Mesenchymal stem cell (in vitro differentiated cells and primary cell): Measurements from ENCODE around the gene MAP4K2. TPM values are rescaled to one million over a fixed set of nuclear protein-coding genes. Genes with fewer than 3 reads are reported as not detected.

ENCODE experiments used
- DNase-seq: peaks from one replicate; pipeline ENCODE4 v3.0.0-alpha.2; 2013
- H2AFZ ChIP-seq: one replicate; pipeline ENCODE4 v1.6.1; 2013; ENCODE audit warnings: low read depth, mild to moderate bottlenecking, control low read depth, inconsistent platforms, low read length, moderate library complexity
- H2AK5ac ChIP-seq: 2 replicates; pipeline ENCODE4 v1.6.1; 2013; ENCODE audit warnings: low read length, moderate library complexity, mild to moderate bottlenecking, inconsistent platforms; ENCODE audit not compliant: severe bottlenecking
- H2BK120ac ChIP-seq: one replicate; pipeline ENCODE4 v1.6.1; 2013; ENCODE audit warnings: low read depth, mild to moderate bottlenecking, inconsistent platforms, low read length, moderate library complexity
- H2BK12ac ChIP-seq, 2 experiments: one replicate each; pipeline ENCODE4 v1.6.1; 2013; ENCODE audit warnings: inconsistent platforms in 2 of 2, low read length in 2 of 2, mild to moderate bottlenecking in 2 of 2, moderate library complexity in 2 of 2, control low read depth in 1 of 2
- H2BK15ac ChIP-seq: one replicate; pipeline ENCODE4 v1.6.1; 2013; ENCODE audit warnings: mild to moderate bottlenecking, low read depth, inconsistent platforms; ENCODE audit not compliant: poor library complexity, severe bottlenecking
- H2BK5ac ChIP-seq: 2 replicates; pipeline ENCODE4 v1.6.1; 2013; ENCODE audit warnings: low read depth, mild to moderate bottlenecking, low read length, control low read depth, inconsistent platforms; ENCODE audit not compliant: poor library complexity, severe bottlenecking
- H3K14ac ChIP-seq, 2 experiments: one replicate each; pipeline ENCODE4 v1.6.1; 2013; ENCODE audit warnings: inconsistent platforms in 2 of 2, low read length in 2 of 2, control low read depth in 1 of 2, mild to moderate bottlenecking in 1 of 2, moderate library complexity in 1 of 2
- H3K18ac ChIP-seq, 2 experiments: one replicate each; pipeline ENCODE4 v1.6.1; 2013; ENCODE audit warnings: inconsistent platforms in 2 of 2, low read length in 2 of 2, control low read depth in 1 of 2, low read depth in 1 of 2, mild to moderate bottlenecking in 1 of 2
- H3K23ac ChIP-seq, 2 experiments: one replicate each; pipeline ENCODE4 v1.6.1; 2013; ENCODE audit warnings: inconsistent platforms in 2 of 2, low read length in 2 of 2, mild to moderate bottlenecking in 2 of 2, moderate library complexity in 2 of 2, control low read depth in 1 of 2
- H3K27ac ChIP-seq: 2 replicates; pipeline ENCODE4 v1.5.1; 2013; ENCODE audit warnings: mild to moderate bottlenecking, moderate library complexity, low read length, control low read depth, inconsistent platforms; ENCODE audit not compliant: poor library complexity, severe bottlenecking
- H3K27me3 ChIP-seq, 2 experiments: 2 replicates each; pipeline versions ENCODE4 v1.6.1 to v1.7.0; 2013; ENCODE audit warnings: low read length in 2 of 2, mild to moderate bottlenecking in 2 of 2, moderate library complexity in 2 of 2, control low read depth in 1 of 2, inconsistent platforms in 1 of 2; ENCODE audit not compliant: control insufficient read depth in 1 of 2, insufficient read depth in 1 of 2
- H3K36me3 ChIP-seq, 2 experiments: 2 replicates each; pipeline versions ENCODE4 v1.6.1 to v1.7.0; 2013; ENCODE audit warnings: low read length in 2 of 2, control low read depth in 1 of 2, inconsistent platforms in 1 of 2, low read depth in 1 of 2, mild to moderate bottlenecking in 1 of 2; ENCODE audit not compliant: insufficient read depth in 2 of 2, control insufficient read depth in 1 of 2
- H3K4ac ChIP-seq, 2 experiments: one replicate each; pipeline ENCODE4 v1.6.1; 2013; ENCODE audit warnings: inconsistent platforms in 2 of 2, low read length in 2 of 2, mild to moderate bottlenecking in 2 of 2, moderate library complexity in 2 of 2, control low read depth in 1 of 2, low read depth in 1 of 2
- H3K4me1 ChIP-seq: 2 replicates; pipeline ENCODE4 v1.6.1; 2013; ENCODE audit warnings: low read depth, low read length, control low read depth; ENCODE audit not compliant: control insufficient read depth, insufficient read depth
- H3K4me2 ChIP-seq: 2 replicates; pipeline ENCODE4 v1.6.1; 2013; ENCODE audit warnings: low read length, mild to moderate bottlenecking, inconsistent platforms; ENCODE audit not compliant: poor library complexity, severe bottlenecking
- H3K4me3 ChIP-seq, 2 experiments: 2 replicates each; pipeline versions ENCODE4 v1.5.1 to v1.7.0; 2013; ENCODE audit warnings: low read length in 2 of 2, mild to moderate bottlenecking in 2 of 2, control low read depth in 1 of 2, low read depth in 1 of 2; ENCODE audit not compliant: insufficient read depth in 1 of 2
- H3K79me1 ChIP-seq: replicated peaks from 2 replicates; pipeline ENCODE4 v1.6.1; 2013; ENCODE audit warnings: mild to moderate bottlenecking, control low read depth, low read length, inconsistent platforms; ENCODE audit not compliant: poor library complexity, severe bottlenecking
- H3K9ac ChIP-seq: 2 replicates; pipeline ENCODE4 v1.7.0; 2013; ENCODE audit warnings: mild to moderate bottlenecking, low read length, moderate library complexity
- H3K9me3 ChIP-seq: 2 replicates; pipeline ENCODE4 v1.7.0; 2013; ENCODE audit warnings: mild to moderate bottlenecking, low read length; ENCODE audit not compliant: control insufficient read depth
- H4K8ac ChIP-seq: one replicate; pipeline ENCODE4 v1.6.1; 2013; ENCODE audit warnings: inconsistent platforms, mild to moderate bottlenecking, low read length, moderate library complexity
- H4K91ac ChIP-seq: one replicate; pipeline ENCODE4 v1.6.1; 2013; ENCODE audit warnings: mild to moderate bottlenecking, low read length, inconsistent platforms
- WGBS: methylation state at CpG from one replicate; pipeline ENCODE4 v1.1.7; 2013; ENCODE audit warnings: mixed read lengths; 5-methylcytosine and 5-hydroxymethylcytosine counted together
- polyA plus RNA-seq, 2 experiments: library from polyadenylated mRNA; stranded (reverse); fragments of 200-250 nt; gene quantifications; one replicate each; pipeline ENCODE4 v1.2.3, GENCODE V29; 2013

The MAP4K2 gene
- 12.3 TPM for polyA plus RNA-seq (2013, experiment 1 of 2)
- 13.7 TPM for polyA plus RNA-seq (2013, experiment 2 of 2)

DNA sequence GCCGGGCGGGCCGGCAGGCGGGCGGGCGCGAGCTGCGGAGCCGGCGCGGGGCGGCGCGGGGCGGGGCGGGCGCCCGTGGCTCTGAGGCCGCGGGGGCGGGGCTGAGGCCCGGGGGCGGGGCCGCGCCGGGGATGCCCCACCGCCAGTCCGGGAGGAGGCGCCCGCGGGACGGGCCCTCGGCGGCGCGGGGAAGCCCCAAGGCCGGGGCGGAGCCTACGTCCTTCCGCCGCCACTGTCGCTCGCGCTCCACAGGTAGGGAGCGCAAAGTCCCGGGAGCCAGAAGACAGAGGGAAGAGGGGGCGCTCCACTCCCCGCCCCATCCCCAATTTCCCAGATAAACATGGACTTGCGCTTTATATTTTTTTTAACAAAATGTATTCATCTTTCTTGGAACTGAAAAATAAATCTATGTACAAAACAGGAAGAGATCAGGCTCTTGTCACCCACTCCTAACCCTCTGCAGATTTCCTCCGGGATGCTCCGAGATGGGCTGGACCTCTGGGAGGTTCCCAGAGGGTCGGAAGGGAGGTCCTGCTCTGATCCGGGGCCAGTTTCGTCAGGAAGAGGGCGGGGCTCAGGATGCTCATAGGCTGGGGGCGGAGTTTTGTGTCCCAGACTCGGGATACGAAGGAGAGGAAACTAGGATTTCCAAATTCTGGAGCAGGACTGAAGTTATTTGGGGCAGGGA lies at the start of gene MAP4K2:
MAP4K2 (minus strand) TSS at position 57 of the 688 bp plus-strand sequence. CDS start 65 bp downstream, outside the sequence.
- Histone ChIP-seq H3K4me3 (peak within 1 kb of the TSS; percentile 80 to 85), H3K9ac (peak within 1 kb of the TSS; percentile 85), H3K14ac (peak within 1 kb of the TSS in 1 of 2 experiments; percentile 37), H2BK12ac (peak within 1 kb of the TSS in 1 of 2 experiments; percentile 33), H2AK5ac (peak within 1 kb of the TSS; percentile 22), H4K8ac (peak within 1 kb of the TSS; percentile 88), H3K27me3 (no peaks in the 10 kb centered on the region), H3K36me3 (peaks cover 47 to 71% of the 10 kb centered on the region in 2 experiments), H3K79me1 (peaks cover 26% of the 10 kb centered on the region), H2BK5ac (no peak within 1 kb of the TSS), H3K4me1 (peaks cover 27% of the 10 kb centered on the region), H3K9me3 (no peaks in the 10 kb centered on the region), H3K4me2 (peak within 1 kb of the TSS; percentile 88), H2BK15ac (peak within 1 kb of the TSS; percentile 30), H3K4ac (peak within 1 kb of the TSS; percentile 66 to 74), H2AFZ (peak within 1 kb of the TSS; percentile 21), H3K18ac (peak within 1 kb of the TSS; percentile 71 to 88), H4K91ac (peak within 1 kb of the TSS; percentile 44), H3K27ac (peak within 1 kb of the TSS; percentile 36), H2BK120ac (peak within 1 kb of the TSS; percentile 9), H3K23ac (no peak within 1 kb of the TSS)
- peak; percentile 93 for DNase-seq
- WGBS, result under 1% methylated on average over 11 of the region's 58 CpGs

DNA sequence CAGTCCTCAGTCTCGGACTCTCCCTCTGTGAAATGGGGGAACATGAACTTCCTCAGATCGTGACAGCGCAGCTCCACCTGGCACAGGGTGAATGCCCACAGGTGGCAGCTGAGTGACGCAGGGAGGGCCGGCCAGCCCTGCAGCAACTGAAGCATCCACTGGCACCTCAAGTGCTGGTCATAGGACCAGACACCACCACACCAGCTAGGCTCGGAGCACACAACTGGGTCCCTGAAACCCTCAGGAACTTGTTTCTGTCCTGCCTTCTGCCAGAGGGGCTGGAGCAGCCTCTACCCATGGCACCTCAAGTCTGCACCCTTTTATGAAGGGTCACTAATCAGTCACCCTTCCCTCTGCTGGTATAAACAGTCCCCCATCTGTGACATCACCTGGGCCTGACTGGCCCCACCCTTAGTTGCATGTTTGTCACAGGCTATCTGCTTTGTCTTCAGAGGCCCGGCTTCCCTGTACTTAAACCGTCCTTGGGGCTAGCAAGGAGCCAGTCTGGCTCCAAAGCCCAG lies 48.9 kb upstream of the MAP4K2 start:
- H3K4me3 ChIP-seq, result no peak overlapping the region
- H3K23ac ChIP-seq, result no peak overlapping the region
- H2AFZ ChIP-seq, result no peak overlapping the region
- no peaks in the 10 kb centered on the region for H3K27me3 ChIP-seq
- peak overlapping the region in 1 of 2 experiments; percentile 51 for H3K4ac ChIP-seq
- peaks cover 75% of the 10 kb centered on the region for H3K4me1 ChIP-seq
- H3K9me3 ChIP-seq, result no peaks in the 10 kb centered on the region
- 81% methylated on average over 8 of the region's 8 CpGs for WGBS
- DNase-seq, result no peak
- peak overlapping the region; percentile 79 for H4K91ac ChIP-seq
- no peak overlapping the region for H3K14ac ChIP-seq
- peak overlapping the region; percentile 47 for H4K8ac ChIP-seq
- H3K9ac ChIP-seq, result no peak overlapping the region
- H2BK5ac ChIP-seq, result no peak overlapping the region
- peak overlapping the region; percentile 13 for H2AK5ac ChIP-seq
- H3K79me1 ChIP-seq, result peaks cover 22% of the 10 kb centered on the region
- H3K27ac ChIP-seq, result no peak overlapping the region
- H3K36me3 ChIP-seq, result peaks cover 21 to 52% of the 10 kb centered on the region in 2 experiments
- no peak overlapping the region for H3K18ac ChIP-seq
- no peak overlapping the region for H3K4me2 ChIP-seq
- no peak overlapping the region for H2BK120ac ChIP-seq
- no peak overlapping the region for H2BK15ac ChIP-seq
- H2BK12ac ChIP-seq, result no peak overlapping the region

DNA sequence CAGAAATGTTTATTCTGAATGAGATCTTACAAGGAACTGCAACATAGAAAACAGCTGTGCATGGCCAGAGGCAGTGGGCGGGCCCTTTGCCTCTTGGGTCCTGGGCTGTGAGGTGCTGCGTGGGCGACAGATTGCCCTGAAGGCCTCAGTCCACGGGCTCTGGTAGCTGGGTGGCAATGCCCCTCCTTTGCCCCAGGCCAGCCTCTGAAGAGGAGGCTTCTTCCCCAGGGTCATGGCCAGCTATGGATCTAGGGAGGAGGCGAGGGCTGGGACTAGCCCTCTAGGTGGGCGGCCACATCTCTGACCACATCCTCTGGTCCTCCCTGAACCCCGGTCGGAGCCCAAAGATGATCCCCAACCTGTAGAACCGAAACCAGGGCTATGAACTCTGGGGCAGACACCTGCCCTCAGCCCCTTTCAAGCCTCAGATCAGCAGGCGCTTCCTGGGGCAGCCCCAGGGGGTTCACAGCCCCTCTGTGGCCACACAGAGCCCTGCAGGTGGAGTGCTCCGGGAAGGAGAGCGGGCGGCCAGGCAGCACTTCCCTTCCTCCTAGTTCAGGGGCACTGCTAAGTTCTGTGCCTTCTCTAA lies 48.1 kb upstream of the MAP4K2 start:
- H3K23ac ChIP-seq, result no peak overlapping the region
- no peak overlapping the region for H2AK5ac ChIP-seq
- H2AFZ ChIP-seq, result no peak overlapping the region
- no peak overlapping the region for H3K27ac ChIP-seq
- peaks cover 19% of the 10 kb centered on the region for H3K79me1 ChIP-seq
- H2BK120ac ChIP-seq, result no peak overlapping the region
- H3K9me3 ChIP-seq, result no peaks in the 10 kb centered on the region
- no peak overlapping the region for H4K8ac ChIP-seq
- peaks cover 67% of the 10 kb centered on the region for H3K4me1 ChIP-seq
- H4K91ac ChIP-seq, result peak overlapping the region; percentile 5
- peaks cover 21 to 44% of the 10 kb centered on the region in 2 experiments for H3K36me3 ChIP-seq
- H3K27me3 ChIP-seq, result no peaks in the 10 kb centered on the region
- no peak overlapping the region for H3K14ac ChIP-seq
- H3K4me3 ChIP-seq, result no peak overlapping the region
- no peak overlapping the region for H2BK15ac ChIP-seq
- H3K4ac ChIP-seq, result no peak overlapping the region
- DNase-seq, result peak; percentile 54
- peak overlapping the region in 1 of 2 experiments; percentile 67 for H3K18ac ChIP-seq
- H3K4me2 ChIP-seq, result no peak overlapping the region
- no peak overlapping the region for H2BK5ac ChIP-seq
- H2BK12ac ChIP-seq, result peak overlapping the region in 1 of 2 experiments; percentile 79
- 76% methylated on average over 13 of the region's 13 CpGs for WGBS
- H3K9ac ChIP-seq, result peak overlapping the region; percentile 14
